Activated CD4-positive, alpha-beta T cell treated with anti-CD3 and anti-CD28 coated beads, Interleukin-2, amount 50 U/mL, for 24 hours (primary cell): Measurements from ENCODE around the gene MYBPC3.
"Not testable (repeated sequence)": the region's sequence is repeated elsewhere in the genome, so short reads cannot be mapped to it uniquely, and the experiment has no call there.

Source experiments
- DNase-seq, 2 donors: peaks; one replicate each; pipeline ENCODE4 v3.0.0-alpha.2; 2020; ENCODE audit warnings: low read depth in 1 of 2, low spot score in 1 of 2

The MYBPC3 gene

GRCh38 chr11:47338396-47339241 is 13.9 kb downstream of the MYBPC3 start:
- no peak for DNase-seq

- DNase-seq, result no peak
These were observed 15.1 kb downstream of the MYBPC3 start for GRCh38 chr11:47337229-47337924.

GRCh38 chr11:47336595-47336994 is 15.9 kb downstream of the MYBPC3 start:
- DNase-seq, result no peak

- DNase-seq, result no peak
These were observed 16.8 kb downstream of the MYBPC3 start for GRCh38 chr11:47335733-47336132.

GRCh38 chr11:47334699-47335411 is 17.6 kb downstream of the MYBPC3 start:
- not testable (repeated sequence) for DNase-seq

- no peak for DNase-seq
These were observed 18.5 kb downstream of the MYBPC3 start for GRCh38 chr11:47333886-47334443.

GRCh38 chr11:47333526-47333845 is 19.0 kb downstream of the MYBPC3 start:
- no peak for DNase-seq

- no peak for DNase-seq
These were observed 19.5 kb downstream of the MYBPC3 start for GRCh38 chr11:47332791-47333525.

- no peak for DNase-seq
These were observed 20.2 kb downstream of the MYBPC3 start for GRCh38 chr11:47332303-47332711.

- DNase-seq, result no peak
These were observed 20.8 kb downstream of the MYBPC3 start for GRCh38 chr11:47331454-47332302.

GRCh38 chr11:47329987-47330931 is 22.2 kb downstream of the MYBPC3 start:
- DNase-seq, result no peak

- no peak for DNase-seq
These were observed 23.0 kb downstream of the MYBPC3 start for GRCh38 chr11:47329431-47329986.

- DNase-seq, result no peak
These were observed 23.8 kb downstream of the MYBPC3 start for GRCh38 chr11:47328449-47329390.

- DNase-seq, result no peak
These were observed 24.6 kb downstream of the MYBPC3 start for GRCh38 chr11:47327949-47328348.

GRCh38 chr11:47327025-47327424 is 25.5 kb downstream of the MYBPC3 start:
- no peak for DNase-seq

- DNase-seq, result no peak
These were observed 26.3 kb downstream of the MYBPC3 start for GRCh38 chr11:47326198-47326597.

- DNase-seq, result no peak
These were observed 27.0 kb downstream of the MYBPC3 start for GRCh38 chr11:47325271-47326041.
